HEK293 (cell line): ENCODE results near the gene PPP2R5E.

Experiments used
- FEZF1 ChIP-seq: fragments of 450-650 bp; formaldehyde crosslinking; IDR thresholded peaks from 2 replicates; pipeline ENCODE4 v1.5.1; 2016; ENCODE audit warnings: missing biosample characterization, missing genetic modification characterization
- INSM2 ChIP-seq: fragments of 450-650 bp; formaldehyde crosslinking; IDR thresholded peaks from 2 replicates; pipeline ENCODE4 v1.5.1; 2016; ENCODE audit warnings: missing biosample characterization, missing genetic modification characterization
- KLF10 ChIP-seq: fragments of 450-650 bp; IDR thresholded peaks from 2 replicates; pipeline ENCODE4 v1.5.1; 2018; ENCODE audit warnings: missing biosample characterization, mild to moderate bottlenecking, missing genetic modification characterization
- KLF17 ChIP-seq: fragments of 450-650 bp; formaldehyde crosslinking; IDR thresholded peaks from 2 replicates; pipeline ENCODE4 v1.5.1; 2016; ENCODE audit warnings: missing biosample characterization, missing genetic modification characterization
- SCRT1 ChIP-seq: fragments of 450-650 bp; formaldehyde crosslinking; IDR thresholded peaks from 2 replicates; pipeline ENCODE4 v1.5.1; 2016; ENCODE audit warnings: missing biosample characterization, missing genetic modification characterization, borderline replicate concordance
- SCRT2 ChIP-seq: fragments of 450-650 bp; formaldehyde crosslinking; IDR thresholded peaks from 2 replicates; pipeline ENCODE4 v1.5.1; 2016; ENCODE audit warnings: missing biosample characterization, missing genetic modification characterization
- TCF7L2 ChIP-seq: IDR thresholded peaks from 2 replicates; pipeline ENCODE4 v1.6.1; 2011; ENCODE audit warnings: low read depth, mild to moderate bottlenecking, inconsistent platforms, low read length, moderate library complexity, borderline replicate concordance
- TSHZ1 ChIP-seq: fragments of 450-650 bp; formaldehyde crosslinking; IDR thresholded peaks from 2 replicates; pipeline ENCODE4 v1.5.1; 2016; ENCODE audit warnings: missing biosample characterization, missing genetic modification characterization, borderline replicate concordance
- WT1 ChIP-seq: fragments of 450-650 bp; formaldehyde crosslinking; IDR thresholded peaks from 2 replicates; pipeline ENCODE4 v1.5.1; 2016; ENCODE audit warnings: missing biosample characterization, missing genetic modification characterization
- ZBTB6 ChIP-seq: fragments of 450-650 bp; formaldehyde crosslinking; IDR thresholded peaks from 2 replicates; pipeline ENCODE4 v1.5.1; 2017; ENCODE audit warnings: missing biosample characterization, missing genetic modification characterization
- ZFP3 ChIP-seq: fragments of 450-650 bp; formaldehyde crosslinking; IDR thresholded peaks from 2 replicates; pipeline ENCODE4 v1.5.1; 2016; ENCODE audit warnings: low read depth, missing biosample characterization, missing genetic modification characterization
- ZNF16 ChIP-seq: fragments of 450-650 bp; formaldehyde crosslinking; IDR thresholded peaks from 2 replicates; pipeline ENCODE4 v1.5.1; 2016; ENCODE audit warnings: low read depth, missing biosample characterization, missing genetic modification characterization
- ZNF18 ChIP-seq: fragments of 450-650 bp; formaldehyde crosslinking; IDR thresholded peaks from 2 replicates; pipeline ENCODE4 v1.5.1; 2016; ENCODE audit warnings: missing biosample characterization, missing genetic modification characterization
- ZNF2 ChIP-seq: fragments of 450-650 bp; formaldehyde crosslinking; IDR thresholded peaks from 2 replicates; pipeline ENCODE4 v1.5.1; 2016; ENCODE audit warnings: missing biosample characterization, missing genetic modification characterization
- ZNF211 ChIP-seq: fragments of 450-650 bp; formaldehyde crosslinking; IDR thresholded peaks from 2 replicates; pipeline ENCODE4 v1.5.1; 2016; ENCODE audit warnings: low read depth, missing biosample characterization, missing genetic modification characterization
- ZNF221 ChIP-seq: fragments of 450-650 bp; formaldehyde crosslinking; IDR thresholded peaks from 2 replicates; pipeline ENCODE4 v1.5.1; 2017; ENCODE audit warnings: missing biosample characterization, missing genetic modification characterization, borderline replicate concordance
- ZNF23 ChIP-seq: fragments of 450-650 bp; formaldehyde crosslinking; IDR thresholded peaks from 2 replicates; pipeline ENCODE4 v1.5.1; 2016; ENCODE audit warnings: missing biosample characterization, missing genetic modification characterization, borderline replicate concordance
- ZNF239 ChIP-seq: fragments of 450-650 bp; formaldehyde crosslinking; IDR thresholded peaks from 2 replicates; pipeline ENCODE4 v1.5.1; 2016; ENCODE audit warnings: missing biosample characterization, missing genetic modification characterization
- ZNF394 ChIP-seq: fragments of 450-650 bp; formaldehyde crosslinking; IDR thresholded peaks from 2 replicates; pipeline ENCODE4 v1.5.1; 2016; ENCODE audit warnings: missing biosample characterization, missing genetic modification characterization, mild to moderate bottlenecking, moderate library complexity, borderline replicate concordance
- ZNF398 ChIP-seq: fragments of 450-650 bp; formaldehyde crosslinking; IDR thresholded peaks from 2 replicates; pipeline ENCODE4 v1.5.1; 2017; ENCODE audit warnings: missing biosample characterization, missing genetic modification characterization
- ZNF423 ChIP-seq: fragments of 450-650 bp; formaldehyde crosslinking; IDR thresholded peaks from 2 replicates; pipeline ENCODE4 v1.5.1; 2016; ENCODE audit warnings: missing biosample characterization, missing genetic modification characterization
- ZNF521 ChIP-seq: fragments of 450-650 bp; formaldehyde crosslinking; IDR thresholded peaks from 2 replicates; pipeline ENCODE4 v1.5.1; 2017; ENCODE audit warnings: missing biosample characterization, mild to moderate bottlenecking, missing genetic modification characterization
- ZNF544 ChIP-seq: fragments of 450-650 bp; formaldehyde crosslinking; IDR thresholded peaks from 2 replicates; pipeline ENCODE4 v1.5.0; 2017; ENCODE audit warnings: missing biosample characterization, missing genetic modification characterization
- ZNF560 ChIP-seq: fragments of 450-650 bp; formaldehyde crosslinking; IDR thresholded peaks from 2 replicates; pipeline ENCODE4 v1.5.1; 2017; ENCODE audit warnings: missing biosample characterization, missing genetic modification characterization, borderline replicate concordance
- ZNF580 ChIP-seq: fragments of 450-650 bp; formaldehyde crosslinking; IDR thresholded peaks from 2 replicates; pipeline ENCODE4 v1.5.1; 2016; ENCODE audit warnings: missing biosample characterization, missing genetic modification characterization
- ZNF777 ChIP-seq: fragments of 450-650 bp; formaldehyde crosslinking; IDR thresholded peaks from 2 replicates; pipeline ENCODE4 v1.5.1; 2017; ENCODE audit warnings: missing biosample characterization, missing genetic modification characterization, borderline replicate concordance
- ZNF792 ChIP-seq: fragments of 450-650 bp; formaldehyde crosslinking; IDR thresholded peaks from 2 replicates; pipeline ENCODE4 v1.5.1; 2016; ENCODE audit warnings: missing biosample characterization, missing genetic modification characterization

PPP2R5E gene

GRCh38 chr14:63543000-63543825 is at the start of gene PPP2R5E (continued):
- TF ChIP-seq ZNF16 (tag by site-specific recombination) = no peak
- TF ChIP-seq ZNF394 (tag by site-specific recombination) = peak; percentile 99
- TF ChIP-seq SCRT1 (tag by site-specific recombination) = no peak
- TF ChIP-seq WT1 (tag by site-specific recombination) = peak; percentile 34; the same call in 1 of the 2 replicates
- TF ChIP-seq SCRT2 (tag by site-specific recombination) = no peak
- peak; percentile 32 for TF ChIP-seq KLF17
- no peak for TF ChIP-seq ZNF580 (tag by site-specific recombination)
- no peak for TF ChIP-seq ZNF792
- no peak for TF ChIP-seq ZNF544 (tag by site-specific recombination)
- no peak; the same call in 1 of the 2 replicates for TF ChIP-seq ZNF18 (tag by site-specific recombination)
- TF ChIP-seq ZFP3 (tag by site-specific recombination) = no peak
- no peak for TF ChIP-seq ZNF521 (tag by site-specific recombination)
- TF ChIP-seq ZNF423 (tag by site-specific recombination) = no peak
- no peak; the same call in 1 of the 2 replicates for TF ChIP-seq INSM2 (tag by site-specific recombination)
- no peak for TF ChIP-seq KLF10 (tag by site-specific recombination)
- peak; percentile 57; the same call in 1 of the 2 replicates for TF ChIP-seq TCF7L2
- no peak for TF ChIP-seq ZNF221 (tag by site-specific recombination)
- TF ChIP-seq TSHZ1 = no peak
- no peak for TF ChIP-seq ZNF23 (tag by site-specific recombination)
- no peak for TF ChIP-seq ZNF239 (tag by site-specific recombination)
- no peak for TF ChIP-seq ZNF777
- TF ChIP-seq ZNF560 (tag by site-specific recombination) = 0 out of 2 replicates have a peak, but pooled peaks have one; percentile 35
- TF ChIP-seq ZNF2 = no peak
- TF ChIP-seq ZBTB6 (tag by site-specific recombination) = 0 out of 2 replicates have a peak, but pooled peaks have one; percentile 51
- TF ChIP-seq ZNF398 = peak; percentile 45; the same call in 1 of the 2 replicates
- no peak for TF ChIP-seq FEZF1 (tag by site-specific recombination)
- TF ChIP-seq ZNF211 = no peak
